ENCODE results near the gene RPS6KA2.
"Not testable (repeated sequence)": the region's sequence is repeated elsewhere in the genome, so short reads cannot be mapped to it uniquely, and the experiment has no call there.

The RPS6KA2 gene

GRCh38 chr6:166635013-166635970 is 8.2 kb upstream of the RPS6KA2 start:
- DNase-seq (ENCODE audit: low read depth): no peak

- DNase-seq (ENCODE audit: low read depth): not testable (repeated sequence)
Measured at GRCh38 chr6:166634581-166634980, 7.5 kb upstream of the RPS6KA2 start.

- no peak for DNase-seq (ENCODE audit: low read depth)
Measured at GRCh38 chr6:166633732-166634535, 6.9 kb upstream of the RPS6KA2 start.

GRCh38 chr6:166632731-166633130 is 5.7 kb upstream of the RPS6KA2 start:
- no peak for DNase-seq (ENCODE audit: low read depth)

GRCh38 chr6:166630462-166630861 is 3.4 kb upstream of the RPS6KA2 start:
- DNase-seq (ENCODE audit: low read depth): no peak

GRCh38 chr6:166629628-166630027 is 2.6 kb upstream of the RPS6KA2 start:
- no peak for DNase-seq (ENCODE audit: low read depth)

- peak; percentile 38 for DNase-seq (ENCODE audit: low read depth)
Measured at GRCh38 chr6:166627875-166628801, 1.1 kb upstream of the RPS6KA2 start.

- DNase-seq (ENCODE audit: low read depth): peak; percentile 17
Measured at GRCh38 chr6:166626177-166627032, 646 bp downstream of the RPS6KA2 start.

GRCh38 chr6:166625356-166625755 is 1.7 kb downstream of the RPS6KA2 start:
- no peak for DNase-seq (ENCODE audit: low read depth)

- DNase-seq (ENCODE audit: low read depth): no peak
Measured at GRCh38 chr6:166624275-166624674, 2.8 kb downstream of the RPS6KA2 start.

- no peak for DNase-seq (ENCODE audit: low read depth)
Measured at GRCh38 chr6:166623318-166623717, 3.7 kb downstream of the RPS6KA2 start.

GRCh38 chr6:166621114-166621540 is 5.9 kb downstream of the RPS6KA2 start:
- no peak for DNase-seq (ENCODE audit: low read depth)

- DNase-seq (ENCODE audit: low read depth): no peak
Measured at GRCh38 chr6:166620478-166621113, 6.5 kb downstream of the RPS6KA2 start.

- DNase-seq (ENCODE audit: low read depth): no peak
Measured at GRCh38 chr6:166619912-166620311, 7.1 kb downstream of the RPS6KA2 start.

- no peak for DNase-seq (ENCODE audit: low read depth)
Measured at GRCh38 chr6:166618866-166619761, 7.9 kb downstream of the RPS6KA2 start.

- no peak for DNase-seq (ENCODE audit: low read depth)
Measured at GRCh38 chr6:166618251-166618650, 8.8 kb downstream of the RPS6KA2 start.

- DNase-seq (ENCODE audit: low read depth): no peak
Measured at GRCh38 chr6:166617359-166617758, 9.7 kb downstream of the RPS6KA2 start.

- DNase-seq (ENCODE audit: low read depth): no peak
Measured at GRCh38 chr6:166616261-166617238, 10.5 kb downstream of the RPS6KA2 start.

All from activated T-cell treated with anti-CD3 and anti-CD28 coated beads for 1 hour (primary cell).